Myocyte (in vitro differentiated cells): ENCODE results near the gene OSBPL5. TPM values are rescaled to one million over a fixed set of nuclear protein-coding genes. Genes with fewer than 3 reads are reported as not detected.

Experiments used
- DNase-seq: peaks from one replicate; pipeline ENCODE4 v3.0.0-alpha.2; 2012; ENCODE audit warnings: low read depth
- total RNA-seq: library from RNA; depleted of rRNA; stranded (reverse); fragments of >200 nt; gene quantifications from 2 replicates; pipeline ENCODE4 v1.2.3, GENCODE V29; 2014

Gene OSBPL5
- total RNA-seq, 1 donor from 2014 or later: 21.2 TPM

DNA sequence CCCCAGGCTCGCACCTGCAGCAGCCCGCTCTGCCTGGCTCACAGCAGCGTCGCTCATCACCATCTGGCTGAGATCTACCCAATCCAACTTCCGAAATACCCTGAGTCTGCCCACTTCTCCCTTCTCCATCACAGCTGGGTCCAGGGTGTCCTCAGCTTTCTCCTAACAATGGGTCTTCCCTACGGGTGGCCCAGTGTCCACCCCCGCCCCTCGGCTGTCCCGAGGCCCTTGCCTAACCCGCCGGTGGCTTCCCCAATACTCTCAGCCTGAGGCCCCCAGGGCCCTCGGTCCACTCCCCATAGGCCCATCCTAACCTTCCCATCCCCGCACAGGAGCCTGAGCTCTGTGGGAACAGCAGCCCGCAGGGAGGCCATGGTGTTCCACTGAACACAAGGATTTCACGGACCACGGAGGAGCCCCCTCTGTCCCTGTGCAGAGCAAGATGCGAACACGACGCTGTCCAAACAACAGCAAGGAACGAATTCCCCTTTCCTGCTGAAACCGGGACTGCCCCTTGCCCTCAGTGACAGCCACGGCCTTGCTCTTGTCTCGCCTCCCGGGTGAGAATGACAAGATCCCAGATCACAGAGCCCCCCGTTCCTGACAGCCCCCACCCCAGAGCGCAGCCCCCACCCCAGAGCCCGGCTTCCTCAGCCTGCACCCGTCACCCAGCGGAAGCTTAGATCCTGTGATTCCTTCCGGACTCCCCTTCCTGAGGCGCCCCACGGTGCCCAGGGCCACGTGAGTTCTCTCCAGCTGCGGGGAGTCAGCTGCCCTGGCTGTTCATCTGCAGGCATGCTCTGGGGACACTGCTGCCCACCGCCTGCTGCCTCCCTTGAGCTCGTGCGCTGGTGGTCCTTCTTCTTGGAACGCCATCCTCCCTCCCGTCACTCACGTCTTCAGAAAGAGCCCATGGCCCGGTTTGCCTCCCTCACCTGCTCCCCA is 59.0 kb downstream of the OSBPL5 start:
- no peak for DNase-seq

DNA sequence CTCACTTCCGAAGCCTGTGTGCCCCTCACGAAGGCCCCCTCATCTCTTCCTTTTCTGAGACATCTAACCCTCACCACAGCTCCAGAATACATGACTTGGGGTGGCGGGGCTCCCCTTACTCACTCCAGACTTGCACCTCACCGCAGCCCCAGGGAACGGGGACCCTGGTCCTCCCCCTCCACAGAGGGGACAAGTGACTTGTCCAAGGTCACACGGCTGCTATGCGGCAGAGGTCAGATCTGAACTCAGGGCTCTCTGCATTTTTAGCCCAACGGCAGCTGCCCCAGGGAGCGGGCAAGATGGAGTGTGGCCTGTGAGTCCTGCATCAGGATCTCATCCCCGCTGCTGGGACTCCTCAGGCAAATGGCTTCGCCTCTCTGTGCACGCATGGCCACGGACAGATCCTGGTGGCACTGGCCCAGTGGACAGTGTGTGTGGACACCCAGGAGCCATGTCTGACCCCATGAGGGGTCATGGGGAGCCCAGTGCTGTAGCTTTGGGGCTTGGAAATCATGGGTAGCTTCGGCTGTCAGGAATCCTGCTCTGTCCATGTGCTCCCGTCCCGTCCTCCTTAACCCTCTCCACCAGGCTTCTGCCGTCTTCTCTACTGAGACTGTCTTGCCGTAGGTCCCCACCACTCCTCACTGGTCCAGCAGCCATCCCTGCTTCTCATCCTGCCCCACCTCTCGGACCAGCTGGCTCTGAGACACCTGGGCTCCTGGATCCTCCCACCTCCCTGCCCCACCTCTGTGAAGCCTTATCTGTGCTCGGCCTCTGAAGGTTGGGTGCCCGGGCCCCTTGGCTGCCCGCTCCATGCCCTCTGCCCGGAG is 59.9 kb downstream of the OSBPL5 start:
- DNase-seq: no peak

DNA sequence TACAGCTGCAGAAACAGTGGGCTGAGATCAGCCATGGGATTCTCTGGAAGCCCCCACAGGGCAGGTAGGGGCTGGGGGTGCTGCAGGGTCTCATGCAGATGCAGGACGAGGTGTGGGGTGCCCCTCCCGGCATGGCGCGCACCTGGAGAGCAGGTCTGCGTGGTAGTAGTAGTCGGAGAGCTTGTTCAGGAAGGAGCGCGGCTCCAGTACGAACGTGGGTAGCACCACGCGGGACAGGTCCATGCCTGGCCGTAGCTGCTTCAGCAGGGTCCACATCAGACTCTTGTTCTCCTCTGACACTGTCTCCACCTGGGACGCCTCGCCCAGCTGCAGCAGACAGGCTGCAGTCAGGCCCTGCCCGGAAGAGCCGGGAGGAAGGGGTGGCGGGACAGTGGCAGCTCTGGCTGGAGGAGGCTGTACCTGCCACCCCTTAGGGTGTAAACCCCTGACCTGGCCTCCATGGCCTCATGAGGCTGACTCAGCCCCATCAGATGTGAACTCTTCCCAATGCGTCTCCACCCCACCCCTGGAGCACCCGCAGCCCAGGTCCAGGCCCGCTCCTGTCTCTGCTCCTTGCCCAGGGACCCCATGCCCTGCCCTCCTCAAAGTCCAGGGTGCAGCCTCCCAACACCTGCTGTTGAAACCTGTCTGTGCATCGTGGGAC is 60.9 kb downstream of the OSBPL5 start:
- no peak for DNase-seq

DNA sequence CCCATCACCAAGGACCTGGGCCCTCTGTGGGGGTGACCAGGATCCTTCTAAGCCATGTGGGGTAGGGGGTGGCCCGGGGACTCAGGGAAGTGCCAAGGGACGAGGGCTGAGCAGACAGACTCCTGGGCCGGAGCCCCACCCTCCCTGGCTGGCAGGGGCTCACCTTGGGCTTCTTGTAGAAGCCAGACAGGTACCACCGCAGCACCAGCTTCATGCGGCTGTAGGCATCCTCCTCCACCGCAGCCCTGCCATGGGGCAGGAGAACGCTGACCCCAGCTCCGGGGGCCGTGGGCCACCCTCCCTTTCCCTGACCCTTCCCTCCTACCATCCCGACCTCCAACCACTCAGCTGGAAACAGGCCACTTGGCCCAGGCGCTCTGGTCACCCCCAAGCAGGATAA is 62.0 kb downstream of the OSBPL5 start:
- no peak for DNase-seq

DNA sequence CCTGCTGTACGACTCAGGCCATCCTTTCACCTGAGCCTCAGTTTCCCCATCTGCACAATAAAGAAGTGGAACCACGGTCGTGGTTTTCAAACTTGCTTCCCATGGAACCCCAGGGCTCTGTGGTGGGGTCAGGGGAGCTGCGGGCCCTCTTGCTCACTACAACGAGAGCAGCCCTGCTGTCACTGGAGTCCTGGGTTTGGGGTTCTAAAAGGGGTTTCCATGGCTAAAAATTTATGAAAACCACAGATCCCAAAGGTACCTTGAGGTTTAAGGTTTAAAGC is 62.5 kb downstream of the OSBPL5 start:
- no peak for DNase-seq

DNA sequence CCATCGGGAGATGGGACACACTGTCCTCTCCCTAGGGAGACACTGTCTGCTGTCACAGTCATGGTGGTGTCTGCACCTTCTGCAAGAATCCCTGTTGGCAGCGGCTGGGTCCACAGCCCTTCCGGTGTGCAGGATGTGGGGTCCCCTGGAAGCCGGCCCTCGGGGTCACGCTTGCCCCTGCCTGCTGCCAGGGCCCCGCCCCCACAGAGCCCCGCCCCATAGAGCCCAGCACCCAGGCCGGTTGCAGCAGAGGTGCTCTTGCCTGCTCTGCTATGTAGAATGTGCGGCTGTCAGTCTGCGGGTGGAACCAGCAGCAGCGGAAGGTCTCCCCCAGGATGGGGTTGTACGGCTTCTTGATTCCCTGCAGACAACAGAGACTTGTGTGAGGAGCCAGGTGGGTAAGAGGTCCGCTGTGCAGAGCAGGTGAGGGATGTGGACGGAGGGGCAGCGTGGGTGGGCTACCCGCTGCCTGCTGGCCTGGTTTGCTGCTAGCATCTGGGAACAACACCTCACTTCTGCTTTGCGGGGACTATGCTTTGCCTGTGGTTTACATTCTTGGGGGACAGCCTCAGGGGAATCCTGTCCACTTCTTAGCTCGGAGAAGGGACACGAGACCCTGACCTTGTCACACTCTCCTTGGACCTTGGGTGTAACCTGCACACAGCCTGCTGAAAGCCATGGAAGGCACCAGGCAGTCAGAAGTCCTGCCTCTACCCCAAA is 63.0 kb downstream of the OSBPL5 start:
- no peak for DNase-seq

DNA sequence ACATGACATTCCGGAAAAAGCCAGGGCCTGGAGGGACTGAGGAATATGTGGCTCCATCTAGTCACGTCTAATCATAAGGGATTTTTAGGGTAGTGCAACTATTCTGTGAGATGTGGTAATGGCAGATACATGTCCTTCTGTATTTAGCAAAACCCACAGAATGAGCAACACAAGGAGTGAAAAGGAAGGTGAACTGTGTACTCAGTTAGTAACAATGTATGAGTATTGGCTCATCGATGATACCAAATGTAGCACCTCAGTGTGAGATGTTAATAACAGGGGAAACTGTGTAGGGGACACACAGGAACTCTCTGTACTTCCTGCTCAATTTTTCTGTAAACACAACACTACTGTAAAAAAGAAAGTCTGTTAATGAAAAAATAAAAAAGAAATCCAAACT is 65.9 kb downstream of the OSBPL5 start:
- no peak for DNase-seq

DNA sequence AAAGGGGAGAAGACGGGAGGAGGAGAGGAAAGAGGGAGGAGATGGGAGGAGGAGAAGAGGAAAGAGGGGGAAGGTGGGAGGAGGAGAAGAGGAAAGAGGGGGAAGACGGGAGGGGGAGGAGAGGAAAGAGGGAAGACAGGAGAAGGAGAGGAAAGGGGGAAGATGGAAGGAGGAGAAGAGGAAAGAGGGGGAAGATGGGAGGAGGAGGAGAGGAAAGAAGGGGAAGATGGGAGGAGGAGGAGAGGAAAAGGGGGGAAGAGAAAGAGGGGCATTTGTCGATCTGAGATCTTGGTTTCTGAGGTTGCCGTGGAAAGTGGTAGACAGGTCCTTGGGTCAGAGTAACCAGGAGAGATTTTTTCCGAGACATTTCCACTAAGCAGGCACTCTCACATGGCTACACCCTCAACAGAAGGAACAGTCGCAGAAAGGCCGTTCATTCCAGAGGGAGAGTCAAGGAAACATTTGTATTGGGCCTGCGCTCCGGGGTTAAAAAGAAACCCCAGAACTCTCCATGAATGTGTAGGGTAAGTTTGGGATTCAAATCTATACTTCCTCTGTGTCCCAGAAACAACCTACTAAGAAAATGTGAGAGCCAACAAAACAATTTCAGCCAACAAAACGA is 68.1 kb downstream of the OSBPL5 start:
- no peak for DNase-seq

DNA sequence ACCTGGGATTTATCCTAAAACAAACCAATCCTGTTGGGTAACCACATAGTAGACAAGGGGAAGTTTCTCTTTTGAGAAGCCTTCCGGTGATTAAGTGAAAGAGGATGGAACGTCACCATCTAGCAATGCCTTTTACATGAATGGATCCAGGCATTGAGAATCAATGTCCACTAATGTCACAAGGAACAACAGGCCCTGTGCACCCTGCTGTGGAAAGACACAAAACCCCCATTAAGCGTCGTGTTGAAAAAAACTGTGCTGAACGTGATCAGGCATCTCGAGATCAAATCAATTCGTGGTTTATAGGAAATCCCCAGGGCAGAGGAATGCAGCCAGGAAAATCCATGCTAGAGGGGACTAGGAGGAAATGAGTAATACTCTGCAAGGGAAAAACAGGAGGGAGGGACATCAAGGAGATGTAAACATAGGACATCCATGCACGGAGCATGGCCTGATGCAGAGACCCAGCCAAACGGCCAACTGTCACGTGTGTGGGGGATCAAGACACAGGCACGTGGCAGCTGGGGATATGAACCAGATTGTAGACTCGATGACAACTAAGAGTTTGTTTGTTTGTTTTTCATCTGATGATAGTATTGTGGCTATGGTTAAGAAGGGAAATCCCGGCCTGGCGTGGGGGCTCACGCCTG is 69.3 kb downstream of the OSBPL5 start:
- DNase-seq: no peak

DNA sequence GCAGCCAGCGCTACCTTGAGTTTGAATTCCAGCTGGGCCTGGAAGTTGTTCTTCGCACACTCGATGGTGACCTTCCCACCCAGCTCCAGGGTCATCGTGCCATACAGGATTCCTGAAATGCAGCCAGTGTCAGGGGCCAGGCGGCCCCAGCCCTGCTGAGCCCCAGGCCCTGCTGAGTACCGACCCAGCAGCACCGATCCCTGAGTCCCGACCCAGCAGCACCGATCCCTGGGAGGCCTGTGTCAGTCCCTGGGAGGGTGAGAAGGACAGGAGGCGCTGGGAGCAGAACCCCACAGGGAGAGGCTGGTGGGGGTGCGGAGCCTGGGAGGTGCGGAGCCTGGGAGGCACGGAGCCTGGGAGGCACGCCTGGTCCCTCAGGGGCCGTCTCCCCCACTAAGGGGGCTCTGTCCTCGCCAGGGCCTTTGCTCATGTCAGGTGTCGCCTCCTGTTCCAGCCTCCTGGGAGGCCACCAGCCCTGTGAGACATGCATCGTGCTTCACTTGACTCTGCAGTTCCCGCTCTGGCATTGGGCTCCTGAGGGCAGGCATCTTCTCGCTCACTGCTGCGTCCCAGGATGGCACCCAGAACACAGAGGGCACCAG is 70.8 kb downstream of the OSBPL5 start:
- no peak for DNase-seq

DNA sequence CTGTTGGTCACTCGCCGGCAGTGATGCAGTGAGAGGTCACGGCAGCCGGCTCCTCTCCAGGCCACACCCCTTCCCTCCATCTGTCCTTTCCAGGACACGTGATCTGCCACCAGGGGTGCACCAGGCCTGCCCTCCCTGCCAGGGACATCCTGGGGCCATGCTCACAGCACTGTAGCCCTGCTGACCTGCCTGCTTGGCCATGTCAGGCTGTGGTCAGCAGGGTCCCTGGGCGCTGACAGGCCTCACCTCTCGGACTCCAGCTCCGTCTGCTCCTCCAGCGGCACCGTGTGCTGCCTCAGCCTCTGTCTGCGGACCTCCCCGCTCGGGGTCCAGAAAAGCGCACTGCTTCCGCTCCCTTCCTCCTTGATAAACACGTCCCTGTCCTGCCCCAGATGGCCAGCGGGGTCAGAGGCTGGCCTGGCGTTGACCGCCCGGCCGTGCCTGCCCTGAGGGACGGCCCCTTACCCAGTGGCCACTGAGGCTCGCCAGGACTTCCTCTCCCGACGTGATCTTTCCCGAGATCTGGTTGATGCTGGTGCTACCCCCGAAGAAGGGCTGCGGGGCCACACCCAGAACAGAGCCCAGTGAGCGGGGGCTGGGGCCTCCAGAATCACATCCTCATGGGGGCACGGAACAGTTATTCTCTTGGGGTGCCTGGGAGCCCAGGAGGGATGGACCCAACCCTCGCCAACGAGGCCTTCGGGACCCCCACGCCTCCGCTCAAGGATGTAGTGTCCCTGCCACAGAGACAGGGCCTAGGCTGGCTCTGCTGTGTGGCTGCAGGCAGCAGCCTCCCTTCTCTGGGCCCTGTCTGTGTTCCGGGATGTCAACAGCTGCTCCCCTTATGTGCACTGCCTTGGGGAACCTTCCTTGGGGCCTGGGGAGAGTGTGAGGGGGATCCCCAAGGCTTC is 71.6 kb downstream of the OSBPL5 start:
- peak; percentile 57 for DNase-seq

DNA sequence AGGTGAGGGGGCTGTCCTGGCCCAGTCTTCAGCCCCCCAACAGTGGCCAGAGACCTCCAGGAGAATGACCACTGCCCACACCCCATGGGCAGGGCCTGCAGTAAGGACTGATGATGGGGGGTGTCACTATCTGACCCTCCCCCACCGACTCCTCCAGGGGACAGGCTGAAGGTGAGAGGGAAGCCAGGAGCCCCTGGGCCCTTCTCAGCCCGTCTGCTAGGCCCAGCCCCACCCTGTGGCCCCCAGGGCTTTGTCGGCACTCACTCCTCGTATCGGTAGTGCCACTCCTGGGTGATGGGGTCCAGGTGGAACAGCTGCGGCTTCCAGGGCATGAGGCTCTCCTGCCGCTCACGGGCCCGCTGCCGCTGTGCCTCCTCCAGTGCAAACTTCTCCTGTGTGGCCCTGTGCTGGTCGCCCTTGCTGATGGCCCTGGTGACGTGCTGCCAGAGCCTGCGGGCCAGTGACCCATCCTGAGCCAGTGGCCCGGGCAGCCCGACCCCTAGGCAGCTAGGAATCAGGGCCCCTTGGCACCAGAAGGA is 72.4 kb downstream of the OSBPL5 start:
- DNase-seq: no peak

DNA sequence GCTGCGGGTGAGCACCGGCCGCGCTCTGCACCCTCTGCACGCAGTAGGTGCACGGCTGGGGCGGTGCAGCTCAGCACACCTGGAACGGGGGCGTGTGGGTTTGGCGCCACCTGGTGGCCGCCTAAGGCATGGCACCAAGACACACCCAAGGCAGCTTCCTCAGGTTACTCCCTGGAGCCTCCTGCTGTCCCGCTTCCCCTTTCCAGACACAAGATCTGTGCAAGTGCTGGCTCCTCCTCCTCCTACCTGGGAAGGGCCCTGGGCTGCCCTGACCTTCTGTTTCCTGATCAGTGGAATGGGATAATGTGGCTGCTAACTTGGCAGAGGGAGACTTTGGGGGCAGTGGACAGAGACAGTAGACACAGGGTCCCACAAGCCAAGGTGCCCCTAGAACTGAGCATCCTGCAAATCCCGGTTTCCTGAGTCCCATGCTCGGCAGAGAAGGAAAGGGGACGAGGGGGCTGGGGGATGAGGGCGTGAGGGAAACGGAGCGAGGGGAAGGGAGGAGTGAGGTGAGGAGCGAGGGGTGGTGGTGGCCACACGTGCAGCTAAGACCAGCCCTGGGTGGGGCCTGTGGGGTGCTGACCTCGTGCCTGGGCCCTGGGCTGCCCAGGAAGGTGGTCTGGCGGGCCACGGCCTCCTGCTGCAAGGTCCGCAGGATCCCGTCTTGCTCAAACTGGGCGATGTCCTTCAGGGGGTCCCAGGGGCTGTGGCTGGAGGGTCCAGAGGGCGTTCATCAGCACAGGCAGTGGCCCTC is 73.1 kb downstream of the OSBPL5 start:
- DNase-seq: peak; percentile 52

DNA sequence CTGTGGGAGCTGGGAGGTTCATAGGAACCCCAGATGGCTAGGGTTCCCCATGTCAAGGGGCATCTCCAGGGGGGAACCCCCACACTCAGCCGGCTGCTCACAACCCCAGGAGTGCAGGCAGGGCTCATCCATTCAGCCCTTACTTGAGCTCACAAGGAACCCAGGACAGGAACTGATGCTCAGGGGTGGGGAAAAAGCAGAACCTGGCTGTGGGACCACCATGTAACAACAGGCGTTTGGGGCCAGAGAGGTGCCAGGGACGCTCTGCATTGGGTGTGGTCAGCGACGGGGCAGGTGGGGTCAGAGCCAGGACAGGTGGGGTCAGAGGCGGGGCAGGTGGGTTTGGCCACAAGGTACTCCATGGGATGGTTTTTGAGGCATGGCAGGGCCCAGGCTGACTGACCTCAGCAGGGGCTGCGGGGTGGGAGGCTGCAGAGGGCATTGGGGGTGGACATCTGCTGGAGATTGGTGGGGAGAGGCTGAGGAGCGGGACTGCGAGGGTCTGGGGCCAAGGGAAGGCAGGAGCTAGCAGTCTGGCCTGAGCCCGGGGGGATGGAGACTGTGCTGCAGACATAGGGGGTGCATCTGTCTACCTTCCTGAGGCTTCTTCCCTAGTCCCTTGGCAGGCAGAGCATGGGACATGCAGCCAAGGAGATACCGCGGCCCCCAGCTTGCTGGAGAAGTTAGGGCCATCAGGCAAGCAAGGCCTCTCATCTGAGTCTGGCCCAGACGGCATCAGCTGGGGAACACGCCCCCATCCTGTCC is 73.8 kb downstream of the OSBPL5 start:
- DNase-seq: no peak

DNA sequence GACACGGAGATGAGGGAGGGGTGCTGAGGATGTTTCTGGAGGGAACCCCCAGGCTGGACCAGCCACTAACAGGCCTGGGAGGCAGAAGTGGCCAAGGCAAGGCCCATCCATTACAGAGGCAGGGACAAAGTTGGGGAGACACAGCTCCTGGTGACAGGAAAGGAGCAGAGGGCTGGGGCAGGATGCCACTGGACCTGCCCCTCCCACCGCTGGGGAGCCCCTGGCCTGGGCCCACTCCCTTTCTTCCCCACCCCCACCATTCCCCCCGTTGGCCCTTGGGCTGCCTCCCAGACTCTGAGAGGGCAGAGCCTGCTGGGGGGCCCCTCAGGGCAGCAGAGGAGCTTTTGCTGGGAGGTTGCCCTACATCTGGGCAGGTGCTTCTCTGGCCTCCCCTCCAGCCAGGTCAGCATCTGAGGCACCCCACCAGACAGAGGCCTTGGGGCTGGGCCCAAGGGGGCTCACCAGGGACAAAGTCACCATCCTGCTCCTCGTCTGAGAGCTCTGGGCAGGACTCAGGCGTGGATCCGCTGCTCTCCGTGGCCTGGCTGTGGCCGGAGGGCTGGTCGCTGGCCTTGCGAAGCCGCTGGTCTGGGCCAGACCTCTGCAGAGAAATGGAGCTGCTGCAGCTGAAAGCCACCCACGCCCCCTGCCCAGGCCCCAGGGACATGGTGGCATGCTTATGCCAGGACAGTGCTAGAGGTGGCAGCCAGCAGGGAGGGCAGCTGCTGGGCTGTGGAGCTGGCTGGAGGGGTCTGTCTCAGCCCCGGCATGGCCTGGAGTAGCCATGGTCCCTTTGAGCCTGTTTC is 74.8 kb downstream of the OSBPL5 start:
- no peak for DNase-seq
